IMR-90 (cell line): ENCODE data around the gene PRPSAP1. TPM values are rescaled to one million over a fixed set of nuclear protein-coding genes. Genes with fewer than 3 reads are reported as not detected.
"Not testable (repeated sequence)": the region's sequence is repeated elsewhere in the genome, so short reads cannot be mapped to it uniquely, and the experiment has no call there.

Source experiments
- ATAC-seq: fragments of 200-7000 bp; cut with Tn5 transposase; 2 replicates; pipeline ENCODE4 v1.9.1; 2020; ENCODE audit warnings: low read depth, mild to moderate bottlenecking, moderate library complexity
- BruUV-seq: library from RNA; stranded (reverse); fragments of 400-500 nt; replicated peaks from 2 replicates; lab custom pipeline; 2021; lab: Mats Ljungman, UMichigan
- CTCF ChIA-PET: fragments of 300-600 bp; formaldehyde crosslinking; extraction: SDS; loops from one replicate; lab custom pipeline; 2021; ENCODE audit warnings: antibody characterized with exemption; lab: Yijun Ruan, JAX
- POLR2A ChIA-PET: fragments of 300-600 bp; sonication (Branson Sonifier 250); formaldehyde crosslinking; loops from one replicate; lab custom pipeline; 2022; ENCODE audit warnings: antibody characterized with exemption; ENCODE audit not compliant: unreplicated experiment; lab: Charles Lee
- DNase-seq: peaks from one replicate; pipeline ENCODE4 v3.0.0; 2013
- H2AFZ ChIP-seq: replicated peaks from 2 replicates; pipeline ENCODE3; 2013; ENCODE audit warnings: low read length, mild to moderate bottlenecking; ENCODE audit not compliant: poor library complexity
- H2AK5ac ChIP-seq: 2 replicates; pipeline ENCODE4 v1.6.1; 2013; ENCODE audit warnings: low read depth, low read length, inconsistent platforms
- H2AK9ac ChIP-seq: replicated peaks from 2 replicates; pipeline ENCODE3; 2013; ENCODE audit warnings: mild to moderate bottlenecking, low read depth, low read length, moderate library complexity; ENCODE audit not compliant: poor library complexity
- H2BK120ac ChIP-seq: 2 replicates; pipeline ENCODE4 v1.6.1; 2013; ENCODE audit warnings: low read depth, low read length, inconsistent platforms
- H2BK15ac ChIP-seq: 3 replicates; pipeline ENCODE4 v1.6.1; 2013; ENCODE audit warnings: low read depth, low read length, inconsistent platforms
- H2BK20ac ChIP-seq: 2 replicates; pipeline ENCODE4 v1.6.1; 2013; ENCODE audit warnings: low read depth, mild to moderate bottlenecking, inconsistent platforms, low read length, moderate library complexity
- H2BK5ac ChIP-seq: 2 replicates; pipeline ENCODE4 v1.6.1; 2013; ENCODE audit warnings: mild to moderate bottlenecking, low read depth, low read length, inconsistent platforms; ENCODE audit not compliant: poor library complexity, severe bottlenecking
- H3K14ac ChIP-seq: replicated peaks from 2 replicates; pipeline ENCODE4 v1.6.1; 2013; ENCODE audit warnings: low read depth, low read length, inconsistent platforms
- H3K18ac ChIP-seq: 2 replicates; pipeline ENCODE4 v1.6.1; 2013; ENCODE audit warnings: low read depth, low read length, control low read depth
- H3K23ac ChIP-seq: 2 replicates; pipeline ENCODE4 v1.6.1; 2013; ENCODE audit warnings: low read depth, low read length, inconsistent platforms
- H3K27ac ChIP-seq: 2 replicates; pipeline ENCODE4 v1.5.1; 2013; ENCODE audit warnings: mild to moderate bottlenecking, control low read depth, low read length; ENCODE audit not compliant: insufficient read depth
- H3K27me3 ChIP-seq: 2 replicates; pipeline ENCODE4 v1.6.1; 2013; ENCODE audit warnings: low read length; ENCODE audit not compliant: control insufficient read depth, insufficient read depth
- H3K36me3 ChIP-seq: 2 replicates; pipeline ENCODE4 v1.6.1; 2013; ENCODE audit warnings: low read length, mixed read lengths; ENCODE audit not compliant: control insufficient read depth, insufficient read depth
- H3K4ac ChIP-seq: 2 replicates; pipeline ENCODE4 v1.6.1; 2013; ENCODE audit warnings: low read depth, low read length, inconsistent platforms
- H3K4me1 ChIP-seq: 2 replicates; pipeline ENCODE4 v1.6.1; 2013; ENCODE audit warnings: low read length, mixed read lengths; ENCODE audit not compliant: control insufficient read depth, insufficient read depth
- H3K4me2 ChIP-seq: 2 replicates; pipeline ENCODE4 v1.6.1; 2013; ENCODE audit warnings: low read depth, mild to moderate bottlenecking, control low read depth, low read length, moderate library complexity
- H3K4me3 ChIP-seq: 2 replicates; pipeline ENCODE4 v1.5.1; 2013; ENCODE audit warnings: low read depth, mild to moderate bottlenecking, control low read depth, low read length, moderate library complexity; ENCODE audit not compliant: insufficient read depth
- H3K56ac ChIP-seq: 2 replicates; pipeline ENCODE4 v1.6.1; 2013; ENCODE audit warnings: low read length, inconsistent platforms; ENCODE audit not compliant: insufficient read depth; ENCODE audit errors: extremely low read depth
- H3K79me1 ChIP-seq, 2 experiments: 2 replicates each; pipeline ENCODE4 v1.6.1; 2013; ENCODE audit warnings: low read length in 2 of 2, inconsistent platforms in 1 of 2, low read depth in 1 of 2
- H3K9ac ChIP-seq: 2 replicates; pipeline ENCODE4 v1.6.1; 2013; ENCODE audit warnings: low read depth, low read length, control low read depth
- H3K9me1 ChIP-seq: 2 replicates; pipeline ENCODE4 v1.6.1; 2013; ENCODE audit warnings: low read length, inconsistent platforms; ENCODE audit not compliant: insufficient read depth
- H3K9me3 ChIP-seq: 2 replicates; pipeline ENCODE4 v1.6.1; 2013; ENCODE audit warnings: low read length; ENCODE audit not compliant: control insufficient read depth, insufficient read depth
- H4K20me1 ChIP-seq: 2 replicates; pipeline ENCODE4 v1.6.1; 2013; ENCODE audit warnings: low read length, inconsistent platforms; ENCODE audit not compliant: insufficient read depth
- H4K5ac ChIP-seq: 2 replicates; pipeline ENCODE4 v1.6.1; 2013; ENCODE audit warnings: mild to moderate bottlenecking, low read depth, low read length, control low read depth
- H4K8ac ChIP-seq, 2 experiments: 2 replicates each; pipeline ENCODE4 v1.6.1; 2013; ENCODE audit warnings: low read depth in 2 of 2, low read length in 2 of 2, control low read depth in 1 of 2, inconsistent platforms in 1 of 2
- H4K91ac ChIP-seq: 2 replicates; pipeline ENCODE4 v1.6.1; 2013; ENCODE audit warnings: low read depth, low read length, inconsistent platforms; ENCODE audit not compliant: insufficient read depth
- CEBPB ChIP-seq: IDR thresholded peaks from 2 replicates; pipeline ENCODE4 v1.6.1; 2012; ENCODE audit warnings: low read depth, low read length, improper control_type of control experiment
- FOS ChIP-seq: fragments of 150-350 bp; IDR thresholded peaks from 2 replicates; pipeline ENCODE4 v1.6.1; 2016; ENCODE audit warnings: low read depth, low read length
- WGBS, 2 experiments: methylation state at CpG; one replicate each; pipeline versions ENCODE4 v1.1.5 to v1.1.7; 2013; ENCODE audit warnings: missing lambda C conversion rate in 2 of 2; ENCODE audit not compliant: insufficient read length in 1 of 2; ENCODE audit errors: extremely low coverage in 2 of 2; 5-methylcytosine and 5-hydroxymethylcytosine counted together
- dilution Hi-C: fragments of 300-500 bp; cut with HindIII; formaldehyde crosslinking; loops from one replicate; pipeline ENCODE4 v1.14.3; 2018; ENCODE audit warnings: low sequenced_read_pairs; ENCODE audit not compliant: unreplicated experiment
- in situ Hi-C: fragments of 300-500 bp; cut with MboI; formaldehyde crosslinking; loops from 3 replicates; pipeline ENCODE4 v1.14.3; 2019; ENCODE audit warnings: low sequenced_read_pairs, inconsistent platforms, mixed read lengths
- intact Hi-C: fragments of 100-400 bp; cut with micrococcal nuclease; formaldehyde crosslinking; loops from 2 replicates; pipeline ENCODE4 v1.10.0; 2022
- polyA plus RNA-seq, 3 experiments: library from polyadenylated mRNA; depleted of rRNA; stranded (reverse); fragments of >200 nt; gene quantifications; 2 replicates each; pipeline ENCODE4 v1.2.3, GENCODE V29; 2012; ENCODE audit warnings: low replicate concordance in 1 of 3
- total RNA-seq: library from RNA; depleted of rRNA; stranded (reverse); fragments of >200 nt; gene quantifications from 2 replicates; pipeline ENCODE4 v1.2.3, GENCODE V29; 2012

PRPSAP1 gene
- total and polyA plus RNA-seq, 2 of the 4 experiments (the other 2 are of a cell fraction): 34.4 to 48.6 TPM

- Histone ChIP-seq H2AK5ac (no peak overlapping the region), H3K4me2 (no peak overlapping the region), H4K20me1 (peaks cover 4% of the 10 kb centered on the region; the same call in 1 of the 2 replicates), H4K5ac (no peak overlapping the region), H2BK5ac (no peak overlapping the region), H3K4ac (no peak overlapping the region), H3K9ac (no peak overlapping the region), H3K4me1 (peaks cover 8% of the 10 kb centered on the region), H3K79me1 (peaks cover 6 to 47% of the 10 kb centered on the region in 2 experiments), H3K56ac (no peak overlapping the region), H2BK120ac (no peak overlapping the region), H3K9me3 (no peaks in the 10 kb centered on the region), H2AK9ac (no peak overlapping the region), H4K8ac (no peak overlapping the region), H3K27me3 (no peaks in the 10 kb centered on the region), H2AFZ (no peak overlapping the region), H3K27ac (no peak overlapping the region), H3K9me1 (no peaks in the 10 kb centered on the region), H2BK20ac (no peak overlapping the region), H3K4me3 (no peak overlapping the region), H3K14ac (no peak overlapping the region), H3K36me3 (peaks cover 19% of the 10 kb centered on the region), H4K91ac (no peak overlapping the region), H2BK15ac (no peak overlapping the region), H3K18ac (no peak overlapping the region), H3K23ac (no peak overlapping the region)
- dilution Hi-C loops (no loop called here), in situ Hi-C loops (no loop called here), intact Hi-C loops (no loop called here)
- TF ChIP-seq CEBPB (peak; percentile 60), FOS (no peak)
- ATAC-seq (no peak), DNase-seq (no peak)
- POLR2A ChIA-PET: no interaction called here
- CTCF ChIA-PET: no interaction called here
- no TSS peak for BruUV-seq
- 95% methylated on average over 3 of the region's 5 CpGs; no CpG with 5 or more reads in 1 of the 2 experiments for WGBS, 2 experiments
Measured at GRCh38 chr17:76350463-76350862, 3.3 kb downstream of the PRPSAP1 start.

GRCh38 chr17:76346936-76347335 is 6.8 kb downstream of the PRPSAP1 start:
- H2AFZ ChIP-seq, H3K23ac ChIP-seq, H2BK15ac ChIP-seq, H3K9me3 ChIP-seq, BruUV-seq, H3K56ac ChIP-seq, DNase-seq, ATAC-seq, H3K9ac ChIP-seq, H4K8ac ChIP-seq, intact Hi-C loops, H3K27ac ChIP-seq, H3K4ac ChIP-seq, H4K91ac ChIP-seq, H2BK20ac ChIP-seq, CTCF ChIA-PET, H4K5ac ChIP-seq, H3K18ac ChIP-seq, H2AK5ac ChIP-seq, dilution Hi-C loops, H3K27me3 ChIP-seq, H2BK5ac ChIP-seq, H2BK120ac ChIP-seq, H3K9me1 ChIP-seq, H3K4me1 ChIP-seq, H3K4me3 ChIP-seq, H2AK9ac ChIP-seq, H3K4me2 ChIP-seq, H3K14ac ChIP-seq, POLR2A ChIA-PET, H4K20me1 ChIP-seq, in situ Hi-C loops: not testable (repeated sequence)
- H3K79me1 ChIP-seq: peaks cover 8 to 42% of the 10 kb centered on the region in 2 experiments; a peak in 3 of 4 replicates
- 96% methylated on average over 3 of the region's 11 CpGs; no CpG with 5 or more reads in 1 of the 2 experiments for WGBS, 2 experiments
- peaks cover 40% of the 10 kb centered on the region for H3K36me3 ChIP-seq
